ENCODE measurements around the gene CDK18.

The CDK18 gene

DNA sequence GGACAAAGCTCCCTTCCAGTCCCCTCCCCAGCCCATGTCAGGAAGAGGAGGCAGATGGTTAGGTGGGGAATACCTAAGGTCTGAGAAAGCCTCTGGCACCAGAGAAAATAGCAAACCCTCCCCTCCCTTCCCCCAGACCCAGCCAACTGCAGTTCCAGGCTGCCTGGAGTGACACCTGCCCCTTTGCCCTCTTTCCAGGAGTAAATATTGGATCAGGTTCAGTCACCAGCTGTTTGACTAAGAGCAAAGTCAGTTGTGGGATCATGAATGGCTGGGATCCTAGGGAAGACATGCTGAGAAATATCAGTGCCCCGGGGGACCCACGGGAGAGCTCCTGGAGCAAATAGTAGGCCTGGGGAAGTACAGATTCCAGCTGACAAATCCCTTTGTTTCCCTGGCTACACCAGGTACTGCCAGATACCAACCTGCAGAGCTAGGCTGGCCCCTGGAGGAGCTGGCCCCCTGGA, 12.2 kb upstream of the CDK18 start:
- H3K79me2 ChIP-seq (ENCODE audit: control insufficient read depth, insufficient read depth, low read length), result no peaks in the 10 kb centered on the region
- no peak overlapping the region for H2BK15ac ChIP-seq (replicated peaks; ENCODE audit: low read depth)
- no peak overlapping the region for H2BK120ac ChIP-seq (ENCODE audit: low read depth, low read length)
- H3K27me3 ChIP-seq (ENCODE audit: insufficient read depth, low read length, poor library complexity), result no peaks in the 10 kb centered on the region
- no peaks in the 10 kb centered on the region for H3K79me1 ChIP-seq (ENCODE audit: low read length)
- H4K8ac ChIP-seq (ENCODE audit: low read depth, low read length), result no peak overlapping the region
- peak; percentile 66 for DNase-seq
- H3K4ac ChIP-seq (ENCODE audit: low read depth, low read length), result no peak overlapping the region
- H2BK5ac ChIP-seq (ENCODE audit: low read length), result no peak overlapping the region
- peaks cover 8% of the 10 kb centered on the region for H3K4me1 ChIP-seq (ENCODE audit: control insufficient read depth, low read depth, low read length)
- H4K5ac ChIP-seq (ENCODE audit: low read length), result no peak overlapping the region
- no peak overlapping the region for H3K4me3 ChIP-seq (ENCODE audit: low read length)
- no peak overlapping the region for H3K9ac ChIP-seq (ENCODE audit: low read length)
- H3K4me2 ChIP-seq (ENCODE audit: low read length), result no peak overlapping the region
- H3K23ac ChIP-seq (ENCODE audit: low read length), result no peak overlapping the region
- no peak overlapping the region for H2AK5ac ChIP-seq (ENCODE audit: low read length)
- H3K36me3 ChIP-seq (ENCODE audit: control insufficient read depth, insufficient read depth, low read length), result no peaks in the 10 kb centered on the region
- H3K27ac ChIP-seq (ENCODE audit: low read depth, low read length), result no peak overlapping the region
- H3K56ac ChIP-seq (ENCODE audit: low read length), result no peak overlapping the region
- no peak overlapping the region for H3K18ac ChIP-seq (ENCODE audit: low read length)
- WGBS (ENCODE audit: extremely low coverage, insufficient coverage, low lambda C conversion rate), result no CpG with 5 or more reads among the region's 2 CpGs

DNA sequence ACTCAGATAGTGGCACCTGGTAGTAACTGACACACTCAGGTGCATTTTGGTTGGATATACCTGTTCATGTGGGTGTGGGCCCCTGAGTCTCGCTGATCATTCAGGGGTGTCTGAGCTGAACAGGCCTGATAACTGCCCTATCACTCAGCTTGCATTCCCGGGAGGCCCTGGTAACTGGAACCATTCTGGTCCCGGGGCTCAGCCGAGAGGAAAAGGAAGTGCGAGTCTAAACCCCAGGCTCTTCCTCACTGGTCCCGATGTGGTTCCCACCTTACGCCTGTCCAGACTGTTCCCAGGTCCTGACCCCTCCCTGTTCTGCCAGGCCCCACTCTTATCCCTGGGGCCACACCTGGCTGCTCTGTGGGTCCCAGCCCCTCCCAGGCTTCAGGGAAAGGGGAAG, 11.7 kb upstream of the CDK18 start:
- Histone ChIP-seq H3K9ac (ENCODE audit: low read length) (no peak overlapping the region), H3K36me3 (ENCODE audit: control insufficient read depth, insufficient read depth, low read length) (no peaks in the 10 kb centered on the region), H2AK5ac (ENCODE audit: low read length) (no peak overlapping the region), H3K4me1 (ENCODE audit: control insufficient read depth, low read depth, low read length) (peaks cover 8% of the 10 kb centered on the region), H2BK120ac (ENCODE audit: low read depth, low read length) (no peak overlapping the region), H3K23ac (ENCODE audit: low read length) (no peak overlapping the region), H3K79me1 (ENCODE audit: low read length) (no peaks in the 10 kb centered on the region), H2BK15ac (replicated peaks; ENCODE audit: low read depth) (no peak overlapping the region), H3K56ac (ENCODE audit: low read length) (no peak overlapping the region), H3K79me2 (ENCODE audit: control insufficient read depth, insufficient read depth, low read length) (no peaks in the 10 kb centered on the region), H3K4me2 (ENCODE audit: low read length) (no peak overlapping the region), H3K18ac (ENCODE audit: low read length) (no peak overlapping the region), H3K27me3 (ENCODE audit: insufficient read depth, low read length, poor library complexity) (no peaks in the 10 kb centered on the region), H3K4ac (ENCODE audit: low read depth, low read length) (no peak overlapping the region), H2BK5ac (ENCODE audit: low read length) (no peak overlapping the region), H3K4me3 (ENCODE audit: low read length) (no peak overlapping the region), H4K8ac (ENCODE audit: low read depth, low read length) (no peak overlapping the region), H3K27ac (ENCODE audit: low read depth, low read length) (no peak overlapping the region), H4K5ac (ENCODE audit: low read length) (no peak overlapping the region)
- DNase-seq, result no peak
- no CpG with 5 or more reads among the region's 7 CpGs for WGBS (ENCODE audit: extremely low coverage, insufficient coverage, low lambda C conversion rate)

DNA sequence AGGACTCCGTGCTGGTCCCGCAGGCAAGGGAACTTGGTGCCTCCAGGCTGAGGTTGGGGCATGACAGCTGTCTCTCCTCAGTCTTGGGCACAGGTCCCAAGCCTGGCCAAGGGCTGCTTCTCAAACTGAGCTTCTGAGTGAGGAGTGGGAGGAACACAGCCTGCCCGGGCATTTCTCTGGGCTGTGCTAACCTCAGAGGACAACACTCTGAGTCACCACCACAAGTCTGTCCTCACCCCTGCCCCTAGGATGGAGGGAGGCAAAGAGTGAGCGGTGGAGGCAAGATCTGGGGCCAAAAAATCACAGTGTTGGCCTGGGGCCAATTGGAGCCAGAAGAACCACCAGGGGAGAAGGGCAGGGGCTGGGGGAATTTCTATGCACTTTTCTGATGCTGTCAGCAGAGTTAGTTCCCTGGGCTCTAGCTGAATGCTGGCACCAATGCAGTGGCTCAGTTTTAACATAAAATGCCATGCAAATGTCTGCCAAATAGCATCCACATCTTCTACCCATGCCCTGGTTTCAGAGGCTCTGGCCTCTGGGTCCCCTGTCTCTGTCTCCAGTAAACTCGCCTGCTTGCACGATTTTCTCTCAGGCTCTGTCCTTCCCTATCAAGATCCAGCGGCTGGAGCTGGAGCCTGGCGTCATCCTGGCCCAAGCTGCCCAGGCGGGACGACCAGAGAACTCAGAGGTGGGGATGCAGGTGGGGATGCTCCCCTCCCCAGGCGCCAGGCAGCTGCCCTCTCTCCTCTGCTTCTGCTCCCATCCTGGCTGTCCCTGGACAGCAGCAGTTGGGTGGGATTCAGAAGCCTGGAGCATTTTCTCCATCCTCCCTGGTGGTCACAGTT, 11.0 kb upstream of the CDK18 start:
- Histone ChIP-seq H2BK5ac (ENCODE audit: low read length) (no peak overlapping the region), H3K56ac (ENCODE audit: low read length) (peak overlapping the region; percentile 54), H2AK5ac (ENCODE audit: low read length) (peak overlapping the region; percentile 34), H3K79me2 (ENCODE audit: control insufficient read depth, insufficient read depth, low read length) (no peaks in the 10 kb centered on the region), H3K4me3 (ENCODE audit: low read length) (no peak overlapping the region), H3K4me2 (ENCODE audit: low read length) (no peak overlapping the region), H3K79me1 (ENCODE audit: low read length) (no peaks in the 10 kb centered on the region), H3K18ac (ENCODE audit: low read length) (no peak overlapping the region), H3K23ac (ENCODE audit: low read length) (no peak overlapping the region), H3K27ac (ENCODE audit: low read depth, low read length) (no peak overlapping the region), H4K8ac (ENCODE audit: low read depth, low read length) (no peak overlapping the region), H2BK15ac (replicated peaks; ENCODE audit: low read depth) (no peak overlapping the region), H3K9ac (ENCODE audit: low read length) (no peak overlapping the region), H4K5ac (ENCODE audit: low read length) (no peak overlapping the region), H3K36me3 (ENCODE audit: control insufficient read depth, insufficient read depth, low read length) (no peaks in the 10 kb centered on the region), H3K4ac (ENCODE audit: low read depth, low read length) (no peak overlapping the region), H3K27me3 (ENCODE audit: insufficient read depth, low read length, poor library complexity) (no peaks in the 10 kb centered on the region), H2BK120ac (ENCODE audit: low read depth, low read length) (no peak overlapping the region), H3K4me1 (ENCODE audit: control insufficient read depth, low read depth, low read length) (peaks cover 8% of the 10 kb centered on the region)
- WGBS (ENCODE audit: extremely low coverage, insufficient coverage, low lambda C conversion rate), result no CpG with 5 or more reads among the region's 11 CpGs
- peak; percentile 53 for DNase-seq

DNA sequence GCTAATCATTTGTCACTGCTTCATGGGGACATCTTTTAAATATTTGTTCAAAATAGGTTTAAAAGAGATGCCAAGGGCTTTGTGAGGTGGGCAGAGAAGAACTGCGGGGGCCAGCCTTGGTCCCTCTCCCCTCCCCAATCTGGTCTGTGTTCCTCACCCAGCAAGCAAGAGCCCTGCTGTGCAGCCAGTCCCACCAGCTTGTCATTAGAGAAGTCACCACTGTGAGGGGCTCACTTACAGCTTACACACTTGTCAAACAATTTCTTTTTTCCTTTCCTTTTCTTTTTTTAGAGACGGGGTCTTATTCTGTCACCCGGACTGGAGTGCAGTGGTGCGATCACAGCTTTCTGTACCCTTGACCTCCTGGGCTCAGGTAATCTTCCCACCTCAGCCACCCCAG, 10.4 kb upstream of the CDK18 start:
- Histone ChIP-seq H3K27ac (ENCODE audit: low read depth, low read length) (no peak overlapping the region), H3K4me1 (ENCODE audit: control insufficient read depth, low read depth, low read length) (peaks cover 8% of the 10 kb centered on the region), H3K79me2 (ENCODE audit: control insufficient read depth, insufficient read depth, low read length) (no peaks in the 10 kb centered on the region), H3K9ac (ENCODE audit: low read length) (no peak overlapping the region), H3K36me3 (ENCODE audit: control insufficient read depth, insufficient read depth, low read length) (no peaks in the 10 kb centered on the region), H3K79me1 (ENCODE audit: low read length) (no peaks in the 10 kb centered on the region), H2BK5ac (ENCODE audit: low read length) (no peak overlapping the region), H3K4me3 (ENCODE audit: low read length) (no peak overlapping the region), H4K8ac (ENCODE audit: low read depth, low read length) (no peak overlapping the region), H3K18ac (ENCODE audit: low read length) (no peak overlapping the region), H3K4ac (ENCODE audit: low read depth, low read length) (no peak overlapping the region), H3K4me2 (ENCODE audit: low read length) (no peak overlapping the region), H3K56ac (ENCODE audit: low read length) (no peak overlapping the region), H2BK15ac (replicated peaks; ENCODE audit: low read depth) (no peak overlapping the region), H2AK5ac (ENCODE audit: low read length) (no peak overlapping the region), H3K23ac (ENCODE audit: low read length) (no peak overlapping the region), H3K27me3 (ENCODE audit: insufficient read depth, low read length, poor library complexity) (no peaks in the 10 kb centered on the region), H2BK120ac (ENCODE audit: low read depth, low read length) (no peak overlapping the region), H4K5ac (ENCODE audit: low read length) (no peak overlapping the region)
- WGBS (ENCODE audit: extremely low coverage, insufficient coverage, low lambda C conversion rate), result no CpG with 5 or more reads among the region's 4 CpGs
- no peak for DNase-seq

DNA sequence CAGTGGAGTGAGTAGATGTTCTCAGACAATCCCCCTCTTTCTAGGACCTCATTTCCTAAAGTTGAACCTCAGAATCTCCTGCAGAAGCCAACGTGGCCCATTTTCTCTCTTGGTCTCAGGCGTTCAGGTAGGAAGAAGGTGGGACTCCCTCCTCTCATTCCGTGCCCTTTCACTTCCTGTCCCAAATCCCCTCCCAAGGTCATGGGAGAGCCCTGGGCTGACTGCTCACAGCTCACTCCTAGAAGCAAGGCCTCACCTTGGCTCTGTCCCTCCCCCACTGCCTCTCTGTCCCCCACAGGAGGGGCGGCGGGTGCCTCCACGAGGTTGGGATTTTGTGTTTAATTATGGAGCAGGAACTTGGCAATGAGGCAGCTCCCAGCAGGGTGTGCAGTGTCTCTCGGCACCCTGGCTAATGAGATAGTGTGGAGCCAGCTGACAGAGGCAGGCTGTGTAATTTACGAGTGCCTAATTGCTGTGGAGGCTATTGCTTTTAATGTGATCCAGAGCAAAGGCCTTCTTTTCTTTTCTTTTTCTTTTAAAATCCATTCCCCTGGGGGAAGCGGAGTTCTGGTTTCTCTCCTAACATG, 9.1 kb upstream of the CDK18 start:
- WGBS (ENCODE audit: extremely low coverage, insufficient coverage, low lambda C conversion rate), result no CpG with 5 or more reads among the region's 9 CpGs
- peak; percentile 64 for DNase-seq

More for the DNA sequence above, 9.1 kb upstream of the CDK18 start:
- Histone ChIP-seq H4K8ac (ENCODE audit: low read depth, low read length) (no peak overlapping the region), H3K4me2 (ENCODE audit: low read length) (no peak overlapping the region), H3K27me3 (ENCODE audit: insufficient read depth, low read length, poor library complexity) (no peaks in the 10 kb centered on the region), H3K23ac (ENCODE audit: low read length) (no peak overlapping the region), H2BK120ac (ENCODE audit: low read depth, low read length) (no peak overlapping the region), H3K27ac (ENCODE audit: low read depth, low read length) (no peak overlapping the region), H2BK15ac (replicated peaks; ENCODE audit: low read depth) (peak overlapping the region; percentile 4), H3K56ac (ENCODE audit: low read length) (peak overlapping the region; percentile 59), H3K9ac (ENCODE audit: low read length) (peak overlapping the region; percentile 2), H3K4me3 (ENCODE audit: low read length) (no peak overlapping the region), H3K4me1 (ENCODE audit: control insufficient read depth, low read depth, low read length) (peaks cover 8% of the 10 kb centered on the region), H2AK5ac (ENCODE audit: low read length) (no peak overlapping the region), H2BK5ac (ENCODE audit: low read length) (no peak overlapping the region), H3K79me1 (ENCODE audit: low read length) (no peaks in the 10 kb centered on the region), H4K5ac (ENCODE audit: low read length) (no peak overlapping the region), H3K36me3 (ENCODE audit: control insufficient read depth, insufficient read depth, low read length) (no peaks in the 10 kb centered on the region), H3K18ac (ENCODE audit: low read length) (no peak overlapping the region), H3K79me2 (ENCODE audit: control insufficient read depth, insufficient read depth, low read length) (no peaks in the 10 kb centered on the region), H3K4ac (ENCODE audit: low read depth, low read length) (no peak overlapping the region)
